ENCODE measurements around the gene FBXO31.

FBXO31 gene

DNA sequence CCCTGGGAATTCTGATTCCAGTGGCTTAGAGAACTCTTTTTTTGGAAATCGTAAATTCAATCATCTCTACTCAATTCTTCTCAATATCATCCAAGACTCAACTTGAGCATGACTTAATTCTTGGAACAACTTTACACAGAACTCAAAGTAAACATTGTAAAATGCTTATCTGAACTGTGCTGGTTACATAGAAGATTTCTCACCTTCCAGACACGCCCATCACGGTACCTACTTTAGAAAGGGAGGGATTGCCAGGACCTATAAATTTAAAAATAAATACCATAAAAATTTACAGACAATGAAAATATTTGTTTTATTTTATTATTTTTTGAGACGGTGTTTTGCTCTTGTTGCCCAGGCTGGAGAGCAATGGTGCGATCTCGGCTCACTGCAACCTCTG, 35.1 kb upstream of the FBXO31 start:
- no peaks in the 10 kb centered on the region for H3K27me3 ChIP-seq (ENCODE audit: control insufficient read depth, insufficient read depth, low read length)
- H3K9ac ChIP-seq (ENCODE audit: low read depth, low read length), result no peak overlapping the region
- H3K4me3 ChIP-seq (ENCODE audit: low read length), result no peak overlapping the region
- H3K4me1 ChIP-seq (ENCODE audit: control insufficient read depth, insufficient read depth, low read length), result no peaks in the 10 kb centered on the region
- H3K4me2 ChIP-seq (ENCODE audit: low read length), result no peak overlapping the region
- no peaks in the 10 kb centered on the region for H3K9me3 ChIP-seq (replicated peaks; ENCODE audit: low read length)
- peaks cover 50% of the 10 kb centered on the region for H3K36me3 ChIP-seq (ENCODE audit: insufficient read depth, low read length)

DNA sequence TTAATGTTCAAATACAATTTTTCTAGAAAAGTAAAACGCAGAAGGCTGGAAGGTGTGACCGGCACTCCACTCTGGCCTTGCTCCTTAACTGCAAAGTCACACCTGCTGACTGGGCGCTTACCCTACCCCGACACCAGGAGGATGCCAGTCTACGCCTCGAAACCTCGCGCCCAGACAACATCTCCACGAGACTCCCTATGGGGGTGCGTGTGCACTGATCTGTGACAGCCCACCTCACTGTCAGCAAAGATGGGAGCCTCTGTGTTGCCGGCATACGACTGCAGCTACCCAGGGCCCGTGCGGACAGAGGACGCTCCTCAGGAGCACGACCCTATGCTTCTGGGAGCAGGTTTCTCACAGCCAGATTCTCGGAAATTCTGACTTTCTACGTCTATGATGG, 34.6 kb upstream of the FBXO31 start:
- H3K9ac ChIP-seq (ENCODE audit: low read depth, low read length), result no peak overlapping the region
- H3K9me3 ChIP-seq (replicated peaks; ENCODE audit: low read length), result no peaks in the 10 kb centered on the region
- H3K27me3 ChIP-seq (ENCODE audit: control insufficient read depth, insufficient read depth, low read length), result no peaks in the 10 kb centered on the region
- H3K4me1 ChIP-seq (ENCODE audit: control insufficient read depth, insufficient read depth, low read length), result no peaks in the 10 kb centered on the region
- no peak overlapping the region for H3K4me3 ChIP-seq (ENCODE audit: low read length)
- H3K36me3 ChIP-seq (ENCODE audit: insufficient read depth, low read length), result peaks cover 49% of the 10 kb centered on the region
- H3K4me2 ChIP-seq (ENCODE audit: low read length), result no peak overlapping the region

DNA sequence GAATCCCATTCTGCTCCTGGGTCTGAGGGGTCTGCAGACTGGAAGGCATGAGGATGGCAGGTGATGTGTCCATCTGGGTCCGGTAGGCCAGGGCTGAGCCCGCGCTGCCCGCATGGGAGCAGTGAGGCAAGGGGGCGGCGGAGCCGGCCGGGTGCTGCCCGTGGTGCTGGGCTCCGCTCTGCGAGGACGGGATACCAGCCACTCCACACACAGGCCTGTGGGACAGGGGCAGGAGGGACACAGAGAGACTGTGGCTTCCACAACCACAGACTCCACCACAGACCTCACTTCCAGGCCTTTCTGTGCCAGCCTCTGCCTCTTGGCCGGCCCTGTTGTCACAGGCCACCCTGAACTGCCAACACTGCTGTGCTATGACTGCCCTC, 33.9 kb upstream of the FBXO31 start:
- Histone ChIP-seq H3K36me3 (ENCODE audit: insufficient read depth, low read length) (peaks cover 47% of the 10 kb centered on the region), H3K4me3 (ENCODE audit: low read length) (no peak overlapping the region), H3K27me3 (ENCODE audit: control insufficient read depth, insufficient read depth, low read length) (no peaks in the 10 kb centered on the region), H3K9ac (ENCODE audit: low read depth, low read length) (no peak overlapping the region), H3K9me3 (replicated peaks; ENCODE audit: low read length) (no peaks in the 10 kb centered on the region), H3K4me2 (ENCODE audit: low read length) (no peak overlapping the region), H3K4me1 (ENCODE audit: control insufficient read depth, insufficient read depth, low read length) (no peaks in the 10 kb centered on the region)

DNA sequence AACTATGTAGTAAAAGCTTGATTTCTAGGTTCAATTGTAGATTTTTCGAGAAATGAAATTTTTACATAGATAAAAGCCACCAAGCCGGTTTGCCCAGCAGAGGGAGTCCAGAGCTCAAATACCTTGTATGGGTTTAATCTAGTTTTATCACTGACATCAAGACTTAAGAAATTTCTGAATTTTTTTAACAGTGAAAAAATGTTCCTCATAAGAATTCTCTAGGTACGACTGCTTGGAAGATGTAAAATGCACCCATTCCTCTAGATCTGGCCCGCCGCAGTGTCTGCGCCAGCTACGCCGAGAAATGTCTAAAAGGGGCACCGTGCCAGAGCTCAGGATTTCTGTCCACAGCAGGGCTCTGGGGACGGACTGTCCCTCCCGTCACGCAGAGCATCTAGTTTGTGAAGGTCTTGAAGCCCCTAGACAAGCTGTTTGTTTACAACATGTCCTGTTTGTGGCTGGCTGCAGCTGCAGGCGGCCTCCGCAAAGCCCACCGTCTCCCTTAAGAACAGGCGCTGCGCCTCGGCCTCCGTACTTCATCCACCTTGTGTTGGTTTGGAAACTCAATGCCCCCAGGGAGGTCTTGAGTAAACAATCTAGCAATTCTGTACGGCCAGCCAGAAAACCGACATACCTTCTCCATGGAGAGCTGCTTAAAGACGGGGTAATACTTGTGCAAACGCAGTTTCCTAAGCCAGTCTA, 33.4 kb upstream of the FBXO31 start:
- Histone ChIP-seq H3K4me3 (ENCODE audit: low read length) (no peak overlapping the region), H3K9me3 (replicated peaks; ENCODE audit: low read length) (no peaks in the 10 kb centered on the region), H3K27me3 (ENCODE audit: control insufficient read depth, insufficient read depth, low read length) (no peaks in the 10 kb centered on the region), H3K4me1 (ENCODE audit: control insufficient read depth, insufficient read depth, low read length) (no peaks in the 10 kb centered on the region), H3K36me3 (ENCODE audit: insufficient read depth, low read length) (peaks cover 52% of the 10 kb centered on the region), H3K9ac (ENCODE audit: low read depth, low read length) (no peak overlapping the region), H3K4me2 (ENCODE audit: low read length) (no peak overlapping the region)

DNA sequence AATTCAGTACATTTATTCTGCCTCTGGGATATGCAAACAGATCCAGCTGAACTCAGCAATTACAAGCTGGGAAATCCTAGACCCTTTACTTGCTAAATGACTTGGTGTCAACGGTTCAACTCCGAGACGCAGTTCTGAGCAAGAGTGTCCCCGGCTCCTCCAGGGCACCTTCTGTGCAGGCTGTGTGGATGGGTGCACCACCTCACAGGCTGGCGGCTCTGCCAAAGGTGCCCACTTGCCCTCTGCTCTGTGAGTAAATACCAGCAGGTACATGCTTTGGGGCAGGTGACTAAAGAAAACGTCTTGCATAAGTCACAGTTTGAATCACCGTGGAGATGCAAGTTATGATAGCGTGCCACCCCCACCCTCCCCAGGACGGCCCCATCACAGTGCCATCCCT, 31.9 kb upstream of the FBXO31 start:
- H3K36me3 ChIP-seq (ENCODE audit: insufficient read depth, low read length), result peaks cover 55% of the 10 kb centered on the region
- no peak overlapping the region for H3K9ac ChIP-seq (ENCODE audit: low read depth, low read length)
- no peak overlapping the region for H3K4me2 ChIP-seq (ENCODE audit: low read length)
- no peak overlapping the region for H3K4me3 ChIP-seq (ENCODE audit: low read length)
- H3K4me1 ChIP-seq (ENCODE audit: control insufficient read depth, insufficient read depth, low read length), result no peaks in the 10 kb centered on the region
- no peaks in the 10 kb centered on the region for H3K9me3 ChIP-seq (replicated peaks; ENCODE audit: low read length)
- no peaks in the 10 kb centered on the region for H3K27me3 ChIP-seq (ENCODE audit: control insufficient read depth, insufficient read depth, low read length)

DNA sequence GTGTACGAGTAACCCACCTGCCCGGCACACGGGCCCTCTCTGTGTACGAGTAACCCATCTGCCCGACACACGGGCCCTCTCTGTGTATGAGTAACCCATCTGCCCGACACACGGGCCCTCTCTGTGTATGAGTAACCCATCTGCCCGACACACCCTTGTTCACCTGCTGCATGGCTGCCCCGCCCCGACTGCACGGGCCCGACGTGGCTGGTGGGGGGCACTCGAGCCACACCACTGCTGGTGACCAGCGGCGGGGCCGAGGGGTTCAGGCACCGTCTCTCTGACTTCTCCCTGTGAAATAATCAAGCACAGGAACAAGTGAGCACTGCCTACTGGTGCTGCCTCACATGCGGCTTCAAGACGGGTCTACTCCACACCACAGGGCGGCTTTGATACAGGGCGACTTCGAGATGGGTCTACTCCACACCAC, 30.7 kb upstream of the FBXO31 start:
- Histone ChIP-seq H3K4me2 (ENCODE audit: low read length) (no peak overlapping the region), H3K36me3 (ENCODE audit: insufficient read depth, low read length) (peaks cover 58% of the 10 kb centered on the region), H3K9ac (ENCODE audit: low read depth, low read length) (no peak overlapping the region), H3K4me1 (ENCODE audit: control insufficient read depth, insufficient read depth, low read length) (no peaks in the 10 kb centered on the region), H3K27me3 (ENCODE audit: control insufficient read depth, insufficient read depth, low read length) (no peaks in the 10 kb centered on the region), H3K9me3 (replicated peaks; ENCODE audit: low read length) (no peaks in the 10 kb centered on the region), H3K4me3 (ENCODE audit: low read length) (no peak overlapping the region)

DNA sequence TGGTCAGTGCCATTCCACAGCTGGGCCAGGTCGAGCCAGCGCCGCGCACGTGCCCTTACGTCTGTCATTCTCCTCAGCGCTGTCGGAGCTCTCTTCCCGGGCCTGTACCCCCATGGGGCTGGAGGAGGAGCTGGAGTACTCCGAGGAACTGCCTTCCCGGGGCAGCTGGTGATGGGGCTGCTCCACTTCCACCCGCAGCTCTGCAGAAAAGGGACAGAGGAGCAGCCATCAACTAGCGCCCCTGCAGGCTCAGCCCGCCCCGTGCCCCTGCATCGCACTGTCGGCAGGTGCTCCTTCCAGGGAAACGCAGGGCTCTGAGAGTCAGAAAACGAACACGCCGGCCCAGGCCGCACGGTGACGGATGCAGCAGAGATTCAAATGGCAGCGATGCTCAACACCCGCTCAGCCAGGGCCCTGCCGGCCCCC, 29.4 kb upstream of the FBXO31 start:
- Histone ChIP-seq H3K9ac (ENCODE audit: low read depth, low read length) (no peak overlapping the region), H3K4me1 (ENCODE audit: control insufficient read depth, insufficient read depth, low read length) (no peaks in the 10 kb centered on the region), H3K36me3 (ENCODE audit: insufficient read depth, low read length) (peaks cover 57% of the 10 kb centered on the region), H3K9me3 (replicated peaks; ENCODE audit: low read length) (no peaks in the 10 kb centered on the region), H3K27me3 (ENCODE audit: control insufficient read depth, insufficient read depth, low read length) (no peaks in the 10 kb centered on the region), H3K4me3 (ENCODE audit: low read length) (no peak overlapping the region), H3K4me2 (ENCODE audit: low read length) (no peak overlapping the region)

DNA sequence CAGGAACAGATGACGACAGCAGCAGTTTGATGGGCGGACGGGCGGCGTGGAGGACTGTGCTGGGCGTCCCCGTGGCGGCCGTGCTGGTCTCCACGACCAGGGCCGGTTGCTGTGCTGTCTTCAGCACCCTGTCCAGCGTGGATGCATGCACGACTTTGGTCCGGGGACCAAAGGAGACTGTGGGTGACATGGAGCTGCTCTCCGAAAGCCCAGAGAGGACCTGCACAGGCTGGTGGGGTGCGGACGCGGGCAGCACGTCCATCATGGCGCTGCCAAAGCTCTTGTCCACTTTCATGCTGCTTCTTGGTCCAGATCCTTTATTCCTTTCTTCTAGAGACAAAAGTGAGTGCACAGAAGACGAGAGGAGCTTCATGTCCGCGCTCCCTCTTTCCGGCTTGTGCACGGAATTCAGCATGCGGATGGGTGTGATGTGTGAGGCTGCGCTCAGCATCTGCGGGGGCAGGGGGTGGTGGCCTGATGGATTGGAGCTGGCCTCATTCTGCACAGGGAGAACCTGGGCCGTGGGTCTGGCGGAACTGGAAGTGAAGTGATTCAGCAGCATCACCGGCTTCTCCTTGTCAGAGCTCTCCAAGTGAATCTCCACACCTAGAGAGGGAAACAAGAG, 28.9 kb upstream of the FBXO31 start:
- H3K4me1 ChIP-seq (ENCODE audit: control insufficient read depth, insufficient read depth, low read length), result no peaks in the 10 kb centered on the region
- H3K4me3 ChIP-seq (ENCODE audit: low read length), result no peak overlapping the region
- peaks cover 59% of the 10 kb centered on the region for H3K36me3 ChIP-seq (ENCODE audit: insufficient read depth, low read length)
- H3K27me3 ChIP-seq (ENCODE audit: control insufficient read depth, insufficient read depth, low read length), result no peaks in the 10 kb centered on the region
- no peak overlapping the region for H3K4me2 ChIP-seq (ENCODE audit: low read length)
- H3K9ac ChIP-seq (ENCODE audit: low read depth, low read length), result no peak overlapping the region
- H3K9me3 ChIP-seq (replicated peaks; ENCODE audit: low read length), result no peaks in the 10 kb centered on the region

DNA sequence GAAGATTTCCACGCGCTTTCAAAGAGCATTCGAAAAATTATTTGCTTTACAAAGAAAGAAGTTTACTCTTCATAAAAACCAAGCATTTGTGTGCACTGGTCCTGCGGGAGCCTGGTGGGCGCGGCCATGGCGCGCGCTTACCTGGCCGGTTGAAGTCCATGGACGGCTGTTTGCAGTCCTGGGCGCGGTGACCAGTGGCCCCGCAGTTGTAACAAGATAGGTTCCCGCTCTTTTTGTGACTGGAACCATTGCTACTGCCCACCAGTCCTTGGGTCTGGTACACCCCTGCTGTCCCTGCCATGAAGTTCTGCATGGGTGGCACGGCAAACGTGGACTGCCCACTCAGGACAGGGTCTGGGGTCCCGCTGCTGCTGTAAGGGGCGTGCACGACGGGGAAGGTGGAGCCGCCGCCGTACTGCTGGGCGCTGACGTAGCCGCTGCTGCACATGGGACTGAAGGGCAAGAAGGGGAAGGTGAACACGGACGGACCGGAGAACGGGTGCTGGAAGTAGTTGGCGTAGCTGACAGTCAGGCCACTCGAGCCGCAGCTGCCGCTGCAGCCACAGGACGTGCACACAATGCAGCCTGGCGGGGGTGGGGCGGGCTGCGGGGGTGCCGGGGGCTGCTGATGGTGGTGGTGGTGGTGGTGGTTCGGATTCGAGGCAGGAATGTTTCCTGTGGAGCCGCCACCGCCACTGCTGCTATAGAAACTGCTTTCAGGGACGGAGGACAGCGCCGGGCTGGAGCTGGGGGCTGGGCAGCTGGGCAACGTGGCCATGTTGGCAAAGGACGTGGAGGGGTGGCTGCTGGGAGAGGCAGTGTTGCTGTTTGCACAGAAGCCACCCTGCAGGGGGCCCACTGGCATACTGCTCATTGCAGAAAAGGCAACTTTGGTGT, 28.0 kb upstream of the FBXO31 start:
- no peaks in the 10 kb centered on the region for H3K4me1 ChIP-seq (ENCODE audit: control insufficient read depth, insufficient read depth, low read length)
- H3K4me3 ChIP-seq (ENCODE audit: low read length), result no peak overlapping the region
- H3K27me3 ChIP-seq (ENCODE audit: control insufficient read depth, insufficient read depth, low read length), result no peaks in the 10 kb centered on the region
- H3K9me3 ChIP-seq (replicated peaks; ENCODE audit: low read length), result no peaks in the 10 kb centered on the region
- no peak overlapping the region for H3K9ac ChIP-seq (ENCODE audit: low read depth, low read length)
- H3K4me2 ChIP-seq (ENCODE audit: low read length), result no peak overlapping the region
- peaks cover 60% of the 10 kb centered on the region for H3K36me3 ChIP-seq (ENCODE audit: insufficient read depth, low read length)

DNA sequence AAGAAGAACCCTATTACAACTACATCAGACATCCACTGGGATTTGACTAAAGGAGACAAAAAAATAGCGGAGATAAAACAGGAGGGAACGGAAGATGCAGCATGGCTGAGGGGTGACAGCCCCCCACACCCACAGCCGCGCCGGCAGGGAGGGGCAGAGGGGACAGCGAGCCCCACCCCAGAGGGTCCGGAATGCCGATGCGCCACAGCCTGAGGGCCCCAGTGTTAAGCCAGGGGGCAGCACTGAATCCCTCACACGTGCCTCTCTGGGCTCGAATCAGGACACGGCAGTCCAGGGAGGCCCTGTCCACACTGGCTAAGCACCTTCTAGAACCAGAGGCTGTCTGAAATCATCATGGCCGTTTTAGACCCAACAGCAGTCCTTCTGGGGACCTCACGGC, 27.4 kb upstream of the FBXO31 start:
- no peak overlapping the region for H3K9ac ChIP-seq (ENCODE audit: low read depth, low read length)
- no peaks in the 10 kb centered on the region for H3K27me3 ChIP-seq (ENCODE audit: control insufficient read depth, insufficient read depth, low read length)
- peaks cover 65% of the 10 kb centered on the region for H3K36me3 ChIP-seq (ENCODE audit: insufficient read depth, low read length)

DNA sequence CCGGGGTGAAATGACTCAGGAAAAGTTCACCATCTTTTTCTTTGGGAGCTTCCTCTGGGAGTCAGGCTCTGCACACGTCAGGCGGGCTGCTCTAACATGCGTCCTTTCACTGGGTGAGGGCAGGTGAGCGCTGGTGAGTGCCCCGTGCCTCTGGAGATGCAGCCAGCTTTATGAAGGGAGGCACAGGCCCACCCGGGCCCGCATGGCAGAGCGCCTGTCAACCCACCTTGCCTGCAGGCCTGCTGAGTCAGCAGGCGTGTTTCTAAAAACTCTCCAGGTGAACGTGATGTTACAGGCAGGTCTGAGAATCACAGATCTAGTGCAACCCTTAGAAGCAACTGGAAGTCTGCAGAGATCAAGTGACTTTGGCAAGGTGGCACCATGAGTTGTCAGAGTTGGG, 27.0 kb upstream of the FBXO31 start:
- Histone ChIP-seq H3K27me3 (ENCODE audit: control insufficient read depth, insufficient read depth, low read length) (no peaks in the 10 kb centered on the region), H3K4me1 (ENCODE audit: control insufficient read depth, insufficient read depth, low read length) (no peaks in the 10 kb centered on the region), H3K36me3 (ENCODE audit: insufficient read depth, low read length) (peaks cover 69% of the 10 kb centered on the region), H3K4me2 (ENCODE audit: low read length) (no peak overlapping the region), H3K4me3 (ENCODE audit: low read length) (no peak overlapping the region), H3K9ac (ENCODE audit: low read depth, low read length) (no peak overlapping the region), H3K9me3 (replicated peaks; ENCODE audit: low read length) (no peaks in the 10 kb centered on the region)

More for the DNA sequence above, 27.4 kb upstream of the FBXO31 start:
- no peaks in the 10 kb centered on the region for H3K4me1 ChIP-seq (ENCODE audit: control insufficient read depth, insufficient read depth, low read length)
- no peak overlapping the region for H3K4me2 ChIP-seq (ENCODE audit: low read length)
- no peaks in the 10 kb centered on the region for H3K9me3 ChIP-seq (replicated peaks; ENCODE audit: low read length)
- no peak overlapping the region for H3K4me3 ChIP-seq (ENCODE audit: low read length)
